Amniotic stem cell (primary cell): Measurements from ENCODE around the gene OLIG3.

ENCODE experiments used
- DNase-seq: peaks from one replicate; lab custom pipeline; 2025; lab: John Stamatoyannopoulos, UW

Gene OLIG3

DNA sequence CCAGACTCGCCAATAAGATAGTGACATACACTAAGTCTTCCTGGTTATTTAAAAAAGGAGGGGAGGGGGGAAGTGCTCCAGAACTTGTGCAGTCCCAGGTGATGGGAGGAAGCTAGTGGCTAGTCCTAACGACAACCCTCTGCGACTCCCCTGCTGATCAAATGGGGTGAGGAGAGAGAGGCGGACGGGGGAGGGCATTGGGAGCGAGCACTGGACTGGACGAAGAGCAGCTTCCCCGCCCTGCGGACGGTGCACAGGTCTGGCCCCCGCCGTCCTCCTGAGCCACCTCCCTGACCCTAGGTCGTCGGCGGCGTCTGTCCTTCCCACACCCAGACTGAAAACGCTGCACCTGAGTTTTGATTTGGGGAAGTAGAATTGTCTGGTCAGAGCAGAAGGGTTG is 2.2 kb upstream of the OLIG3 start:
- DNase-seq = no peak

DNA sequence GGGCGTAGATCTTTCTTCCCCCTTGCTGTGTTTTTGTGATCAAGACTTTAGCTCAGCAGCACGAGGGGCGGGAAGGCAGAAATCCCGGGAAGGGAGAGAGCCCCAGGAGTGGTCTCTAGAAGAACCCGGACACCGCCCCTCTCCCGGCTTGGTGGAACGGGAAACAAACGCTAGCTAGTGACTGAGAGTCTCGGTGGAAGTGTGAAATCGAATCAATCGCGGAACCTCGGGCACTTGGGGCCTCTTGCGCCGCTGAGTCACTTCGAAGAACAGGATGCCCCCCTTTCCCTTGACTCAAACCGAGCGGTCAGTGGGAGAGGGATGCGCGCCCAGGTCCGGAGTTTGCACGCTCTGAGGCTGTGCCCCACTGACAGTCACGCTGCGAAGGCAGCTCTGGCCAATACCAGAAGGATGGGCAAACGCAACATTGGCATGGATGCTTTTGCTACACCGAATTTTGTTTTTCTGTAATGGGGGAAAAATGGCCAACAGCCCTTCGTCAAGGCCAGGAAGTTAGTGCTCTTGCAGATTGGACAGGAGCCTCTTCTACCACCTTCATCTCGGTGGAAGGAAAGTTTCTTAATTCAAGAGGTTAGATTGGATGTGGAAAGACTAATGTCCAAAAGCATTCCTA is 1.6 kb upstream of the OLIG3 start:
- no peak for DNase-seq

DNA sequence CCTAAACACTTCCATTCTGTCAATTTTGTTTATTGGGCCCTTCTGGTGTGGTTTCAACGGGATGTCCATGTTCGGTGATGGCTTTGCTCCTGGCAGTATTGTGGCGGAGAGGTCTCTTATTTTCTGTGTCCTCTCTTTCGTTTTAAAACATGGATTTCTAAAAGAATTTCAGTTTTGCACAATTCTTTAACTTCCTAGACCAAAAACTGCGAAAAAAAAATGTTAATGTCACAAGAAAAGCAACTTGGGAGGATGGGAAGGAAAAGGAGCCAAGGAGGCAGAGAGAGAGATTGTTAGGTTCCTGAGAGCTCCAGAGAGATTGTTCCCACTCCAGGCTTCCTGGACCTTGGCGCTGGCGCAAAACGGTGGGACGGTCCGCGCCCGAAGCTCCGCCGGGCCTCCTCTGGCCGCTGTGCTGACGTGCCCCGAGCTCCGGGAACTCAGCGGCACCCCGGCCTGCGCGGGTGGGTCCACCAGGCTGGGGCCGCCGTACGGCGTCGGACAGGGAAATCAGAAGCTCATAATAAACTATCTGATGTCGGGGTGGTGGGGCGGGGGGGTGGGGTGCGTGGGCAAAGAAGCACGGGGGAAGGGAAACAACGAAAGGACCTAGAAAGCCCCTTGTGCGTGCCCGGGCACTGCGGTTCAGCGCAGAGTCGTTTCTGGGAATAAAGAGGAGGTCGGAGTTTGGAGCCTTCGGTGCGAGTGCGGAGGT is 951 bp upstream of the OLIG3 start:
- no peak for DNase-seq

DNA sequence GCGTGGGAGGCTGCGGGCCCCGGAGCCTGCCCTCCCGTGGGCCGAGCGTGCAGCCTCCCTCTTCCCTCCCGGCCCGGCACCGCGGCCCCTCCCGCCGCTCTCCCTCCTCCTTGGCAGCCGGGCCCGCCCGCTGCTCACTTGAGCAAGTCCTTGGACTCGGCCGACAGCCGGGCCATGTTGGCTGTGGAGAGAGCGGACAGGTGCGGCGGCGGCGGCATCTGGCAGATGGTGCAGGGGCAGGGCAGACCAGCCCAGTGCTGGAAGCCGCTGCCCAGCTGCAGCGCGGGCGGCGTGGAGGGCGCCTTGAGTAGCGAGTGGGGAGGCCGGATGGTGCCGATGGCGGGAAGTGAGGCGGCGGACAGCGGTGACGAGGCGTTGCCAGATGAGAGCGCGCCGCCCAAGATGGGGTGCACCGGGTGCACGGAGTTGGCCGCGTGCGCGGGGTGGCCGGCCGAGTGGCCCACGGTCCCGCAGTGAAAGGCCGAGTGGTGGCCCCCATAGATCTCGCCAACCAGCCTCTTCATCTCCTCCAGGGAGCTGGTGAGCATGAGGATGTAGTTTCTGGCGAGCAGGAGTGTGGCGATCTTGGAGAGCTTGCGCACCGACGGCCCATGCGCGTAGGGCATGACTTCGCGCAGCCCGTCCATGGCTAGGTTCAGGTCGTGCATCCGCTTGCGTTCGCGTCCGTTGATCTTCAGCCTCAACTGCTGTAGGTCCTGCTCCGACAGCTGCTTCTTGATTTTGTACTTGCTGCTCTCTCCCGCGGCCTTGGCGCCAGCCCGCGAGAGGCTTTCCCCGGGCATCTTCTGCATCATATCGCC is 766 bp downstream of the OLIG3 start:
- DNase-seq = no peak

DNA sequence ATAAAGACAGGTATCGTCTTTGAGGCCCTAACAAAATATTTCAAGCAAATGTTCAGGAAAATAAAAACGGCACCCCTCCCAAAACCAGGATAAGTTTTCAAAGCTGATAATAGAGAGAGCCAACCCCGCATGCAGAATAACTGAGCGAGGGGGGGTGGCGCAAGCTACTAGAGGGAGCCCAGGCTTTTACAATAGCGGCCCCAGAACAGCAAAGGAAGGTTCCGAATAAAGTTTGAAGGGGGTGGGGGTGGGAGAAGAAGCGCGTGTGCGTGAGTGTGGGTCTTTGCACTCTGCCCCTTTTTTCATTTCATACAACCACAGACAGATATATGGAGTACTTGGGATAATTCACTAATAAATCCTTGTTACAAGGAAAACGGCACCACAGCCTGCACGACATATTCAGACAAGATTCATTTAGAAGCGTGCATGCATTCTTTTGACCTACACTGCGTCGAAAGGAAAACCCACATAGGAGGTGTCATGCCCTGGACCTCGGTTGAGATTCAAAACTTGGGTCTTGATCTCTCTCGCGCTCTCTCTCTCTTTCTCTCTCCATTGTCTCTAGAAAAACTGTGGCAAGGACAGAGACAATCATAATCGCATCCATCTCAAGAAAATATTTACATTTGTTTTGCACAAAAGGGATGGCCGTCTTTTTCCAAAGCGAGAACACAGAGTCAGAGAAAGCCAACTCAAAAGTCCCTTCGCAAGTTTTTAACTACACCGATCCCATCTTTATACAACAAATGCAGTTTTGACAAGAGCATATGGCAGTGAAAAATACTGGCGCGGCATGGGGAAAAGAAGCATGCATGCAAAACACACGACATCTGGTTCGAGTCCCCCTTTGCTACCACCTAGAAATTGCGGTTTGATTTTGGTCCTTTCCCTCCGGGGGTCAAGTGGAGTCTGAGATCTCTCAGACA is 1.6 kb downstream of the OLIG3 start:
- DNase-seq = no peak

DNA sequence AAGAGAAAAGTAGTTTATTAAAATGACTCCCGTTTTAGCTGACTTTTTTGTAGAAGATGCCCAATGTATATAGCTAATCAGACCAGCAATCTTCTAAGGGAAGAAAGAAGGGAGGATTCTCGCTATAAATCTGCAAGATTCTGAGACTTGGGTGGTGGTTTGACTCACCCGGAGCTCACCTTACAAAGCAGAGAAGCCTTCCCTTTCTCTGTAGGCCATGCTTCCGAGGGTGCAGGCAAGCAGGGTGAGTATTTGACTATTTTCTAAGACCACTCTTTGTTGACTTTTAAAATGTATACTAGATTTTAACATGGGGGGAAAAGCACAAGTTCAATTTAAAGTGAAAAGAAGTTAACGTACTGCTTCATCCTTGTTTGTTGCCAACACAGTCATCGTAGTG is 2.7 kb downstream of the OLIG3 start:
- no peak for DNase-seq

DNA sequence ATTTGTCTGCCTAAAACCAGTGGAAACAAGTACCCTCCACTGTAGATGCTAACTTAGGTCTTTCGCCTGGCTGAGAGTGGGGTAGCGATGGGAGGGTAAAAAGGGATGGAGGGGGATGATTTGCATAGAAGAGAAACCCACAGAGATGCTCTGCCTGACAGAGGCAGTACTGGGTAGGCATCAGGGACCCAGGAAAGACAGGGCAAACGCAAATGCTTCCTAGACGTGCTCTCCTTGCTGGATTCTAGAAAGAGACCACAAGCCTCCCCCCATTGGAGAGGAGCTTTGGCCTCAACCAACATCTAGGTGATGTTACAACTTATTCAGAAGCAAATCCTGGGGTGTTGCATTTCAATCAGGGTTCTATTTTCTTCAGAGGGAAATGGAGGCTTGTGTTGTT is 3.2 kb downstream of the OLIG3 start:
- DNase-seq = no peak

DNA sequence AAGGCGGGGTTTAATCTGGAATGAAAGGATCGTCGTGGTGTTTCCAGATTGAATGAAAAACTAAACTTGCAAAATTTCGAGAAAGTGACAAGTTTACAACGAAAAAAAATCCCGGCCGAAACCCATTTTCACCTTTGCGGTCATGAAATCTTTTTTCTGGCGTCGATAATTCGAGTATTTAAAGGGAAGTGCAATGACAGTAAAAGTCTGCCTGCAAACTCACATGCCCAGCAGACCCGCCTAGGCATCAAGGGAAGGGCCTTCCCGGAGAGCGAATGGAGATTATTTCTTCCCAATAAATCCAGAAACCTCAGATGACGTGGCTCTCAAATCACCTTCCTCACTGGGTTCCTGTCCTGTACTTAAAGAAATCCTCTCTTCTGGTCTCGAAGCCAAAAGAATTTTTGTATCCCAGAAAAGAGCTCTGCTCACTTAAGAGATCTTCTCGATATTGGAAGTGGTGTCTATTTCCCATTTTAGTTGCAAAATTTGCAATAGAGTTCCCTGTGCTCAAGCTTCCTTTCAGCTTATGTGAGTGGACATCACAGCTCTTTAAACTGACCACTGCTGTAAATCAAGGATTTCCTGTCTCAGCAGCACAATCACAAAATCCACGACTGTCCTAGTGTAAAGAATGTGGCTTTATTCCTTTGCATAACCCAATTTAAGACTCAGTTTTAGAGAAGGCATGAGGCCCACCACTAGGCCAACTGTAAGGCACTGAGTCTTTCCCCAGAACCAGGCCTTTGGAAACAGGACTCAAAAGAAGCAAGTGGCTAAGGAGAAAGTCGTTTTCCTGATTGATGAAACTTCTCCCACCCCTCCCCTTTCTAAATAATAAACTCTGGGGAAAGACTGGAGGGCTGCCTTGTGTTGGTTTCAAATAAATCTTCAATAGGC is 3.9 kb downstream of the OLIG3 start:
- DNase-seq = no peak

DNA sequence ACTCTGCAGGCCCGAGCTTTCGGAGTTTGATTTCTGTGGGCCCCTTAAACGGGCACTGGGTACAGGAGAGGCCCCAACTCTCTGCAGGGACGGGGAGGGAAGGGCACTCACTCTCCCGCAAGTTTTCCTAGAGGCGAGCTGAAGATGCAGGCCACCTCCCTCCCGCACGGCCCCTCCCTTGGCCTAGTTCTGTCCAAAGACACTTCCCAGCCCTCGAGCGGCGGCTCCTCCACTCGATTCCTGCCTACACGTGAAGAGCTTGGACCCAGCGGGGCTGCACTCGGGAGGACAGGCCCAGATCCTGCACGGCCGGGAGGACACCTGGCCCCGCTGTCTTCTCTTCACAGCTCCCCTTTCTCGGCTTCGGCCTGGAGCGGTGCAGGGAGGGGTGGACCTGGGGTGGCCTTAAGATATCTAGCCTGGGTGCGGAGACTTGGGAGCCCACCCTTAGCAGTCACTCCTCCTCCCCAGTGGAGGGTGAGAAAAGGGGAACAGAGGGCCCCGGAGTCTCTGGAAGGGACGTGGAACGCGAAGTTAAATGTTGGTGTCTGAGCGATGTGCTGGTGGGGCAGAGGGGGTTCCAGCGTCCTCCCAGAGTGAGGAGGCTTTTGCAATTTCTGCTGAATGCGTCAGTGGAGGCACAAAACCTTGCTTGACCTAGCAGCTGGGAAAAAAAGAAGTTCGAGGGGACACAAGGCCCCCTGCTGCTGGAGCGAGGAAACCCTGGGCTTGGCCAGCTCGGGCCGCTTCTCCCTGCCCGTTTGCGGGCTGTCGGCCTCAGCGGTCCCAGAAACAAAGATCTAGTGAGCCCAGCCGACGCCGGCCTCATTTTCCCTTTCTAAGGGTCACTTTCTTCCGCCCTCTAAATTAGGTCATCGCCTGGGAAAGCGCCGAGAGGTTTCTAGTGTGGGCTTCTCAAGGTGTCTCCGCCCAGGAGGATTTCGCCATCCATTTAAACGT is 4.9 kb downstream of the OLIG3 start:
- DNase-seq = no peak

DNA sequence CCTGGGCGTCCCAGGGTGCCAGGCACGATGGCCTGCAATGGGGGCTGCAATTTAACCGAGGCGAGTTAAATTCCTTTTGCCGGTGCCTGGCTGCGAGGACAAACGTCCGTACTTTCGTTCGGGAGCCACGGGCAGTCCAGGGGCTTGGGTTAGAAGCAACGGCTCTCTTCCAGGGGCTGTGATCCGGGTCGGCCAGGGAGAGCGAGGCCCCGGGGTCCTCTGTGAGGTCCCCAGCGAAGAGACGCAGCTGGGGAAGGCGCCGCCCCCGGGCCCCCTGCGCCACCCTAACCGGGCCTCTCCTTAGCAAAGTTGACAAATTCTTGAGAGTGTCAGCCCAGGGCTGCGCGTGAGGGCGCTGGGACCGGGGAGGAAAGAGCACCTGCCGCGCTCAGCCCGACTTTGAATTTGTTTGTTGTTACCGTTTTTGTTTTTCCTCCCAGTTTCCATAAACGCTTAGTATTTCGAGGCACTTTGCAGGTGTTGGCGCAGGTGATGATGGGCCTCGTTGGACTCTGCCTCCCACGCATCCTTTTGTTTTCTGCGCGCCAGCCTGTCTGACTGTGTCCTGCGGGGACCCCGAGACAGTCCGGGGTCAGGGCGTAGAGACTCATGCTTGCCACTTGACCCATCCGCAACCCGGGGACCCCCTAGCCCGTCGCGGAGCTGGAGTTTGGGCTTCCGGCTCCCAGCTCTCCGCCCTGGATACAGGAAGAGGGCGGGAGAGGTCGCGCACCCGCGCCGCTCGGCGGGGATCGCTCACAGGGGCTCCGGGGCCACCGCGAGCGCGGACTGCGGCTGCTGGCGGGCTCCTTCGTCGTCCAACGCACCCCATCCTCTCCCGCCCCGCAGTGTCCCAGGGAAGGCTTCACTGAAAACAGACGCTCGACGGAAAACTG is 5.8 kb downstream of the OLIG3 start:
- DNase-seq = no peak

DNA sequence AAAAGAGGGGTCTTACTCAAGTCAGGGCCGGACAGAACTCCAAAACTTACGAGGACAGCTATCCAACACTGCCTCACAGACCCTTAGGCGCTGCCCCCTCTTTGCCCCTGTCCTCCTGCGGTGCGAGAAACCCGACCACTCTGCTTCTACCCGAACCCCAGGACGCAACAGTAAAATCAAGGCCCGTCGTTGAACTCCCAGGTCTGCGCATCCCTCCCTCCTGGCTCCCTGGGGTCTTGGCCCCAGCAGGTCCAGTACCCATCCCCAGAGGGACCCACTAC is 6.4 kb downstream of the OLIG3 start:
- DNase-seq = no peak

DNA sequence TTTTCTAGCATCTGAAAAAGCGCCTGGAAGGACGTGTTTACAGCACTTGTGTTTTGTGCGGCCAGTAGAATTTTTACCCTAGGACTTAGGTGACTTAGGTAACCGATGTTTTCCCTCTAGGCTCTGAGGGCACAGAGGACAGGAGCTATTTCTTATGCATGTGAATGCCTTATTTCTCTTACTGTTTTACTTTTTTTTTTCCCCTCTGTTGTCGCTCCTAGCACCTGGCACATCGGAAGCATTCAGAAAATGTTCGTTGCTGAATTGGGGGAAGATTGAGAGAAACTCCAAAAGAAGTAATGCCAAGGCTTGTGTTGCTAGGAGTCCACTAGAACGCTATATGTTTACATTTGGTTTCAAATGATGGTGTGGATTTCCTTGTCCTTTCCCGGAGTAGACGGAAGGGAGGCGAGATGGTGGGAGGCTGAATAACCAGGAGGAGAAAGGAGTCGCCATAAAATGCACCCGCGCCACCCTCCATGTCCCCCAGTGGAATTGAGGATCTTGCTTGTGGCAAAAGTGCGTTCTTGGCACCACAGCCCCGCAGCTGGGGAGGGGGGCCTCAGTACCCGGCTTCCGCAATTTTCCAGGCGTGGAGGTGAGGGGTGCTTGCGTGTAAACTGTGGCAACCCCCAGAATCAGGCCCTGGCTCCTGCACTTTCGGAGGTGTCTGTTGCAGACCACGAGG is 6.9 kb downstream of the OLIG3 start:
- no peak for DNase-seq

DNA sequence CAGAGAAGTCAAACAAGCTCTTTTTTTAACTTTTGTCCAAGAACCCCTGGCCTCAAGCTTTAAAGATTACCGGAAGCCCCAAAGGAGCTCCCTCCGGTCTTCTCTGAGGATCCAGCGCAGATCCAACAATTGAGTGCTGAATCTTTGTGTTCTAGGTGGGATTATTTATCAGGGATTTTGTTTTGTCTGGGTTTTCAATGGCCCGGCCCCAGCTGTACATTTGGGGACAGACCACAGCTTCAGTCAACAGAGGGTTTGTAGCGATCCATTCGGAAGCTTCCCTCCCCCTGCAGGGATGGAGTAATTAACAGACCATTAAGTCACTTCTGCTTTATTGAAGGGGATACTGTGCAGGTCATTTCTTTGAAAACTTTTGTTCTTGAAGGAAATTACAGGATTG is 7.8 kb downstream of the OLIG3 start:
- DNase-seq = no peak

DNA sequence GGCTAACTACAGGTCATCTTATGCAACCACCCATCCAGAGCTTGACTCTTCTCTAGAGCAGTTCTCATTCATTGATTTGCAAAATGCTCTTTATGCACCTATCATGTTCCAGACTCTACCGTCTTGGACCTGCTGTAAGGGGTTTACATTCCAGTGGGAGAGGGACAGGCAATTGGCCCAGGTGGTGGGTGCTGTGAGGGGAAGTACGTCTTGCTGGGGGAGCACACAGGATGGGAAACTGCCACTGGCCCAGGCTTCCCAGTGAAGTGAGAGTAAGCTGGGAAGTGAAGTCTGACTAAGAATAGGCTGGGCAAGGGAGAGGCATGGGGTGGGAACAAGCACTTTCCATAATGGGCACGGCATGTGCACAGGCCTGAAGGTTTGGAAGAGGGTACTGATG is 13.8 kb downstream of the OLIG3 start:
- DNase-seq = no peak

DNA sequence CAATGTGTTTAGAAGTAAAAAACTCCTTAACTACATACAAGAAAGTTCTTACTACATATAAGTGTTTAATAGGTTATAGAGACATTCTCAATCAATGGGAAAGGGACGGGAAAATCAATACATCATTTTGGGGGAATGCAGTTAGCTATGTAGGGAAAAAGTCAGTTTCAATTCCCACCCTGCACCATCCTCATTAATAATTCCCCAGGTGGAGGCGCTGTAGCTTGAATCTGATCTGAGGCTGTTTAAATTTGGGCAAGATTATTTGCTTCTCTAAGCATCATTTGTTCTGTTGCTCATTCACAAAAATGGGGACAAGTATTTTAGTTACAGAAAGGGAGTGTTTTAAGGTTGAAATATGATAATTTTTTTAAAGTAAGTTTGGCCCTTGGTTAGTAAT is 19.1 kb downstream of the OLIG3 start:
- no peak for DNase-seq

DNA sequence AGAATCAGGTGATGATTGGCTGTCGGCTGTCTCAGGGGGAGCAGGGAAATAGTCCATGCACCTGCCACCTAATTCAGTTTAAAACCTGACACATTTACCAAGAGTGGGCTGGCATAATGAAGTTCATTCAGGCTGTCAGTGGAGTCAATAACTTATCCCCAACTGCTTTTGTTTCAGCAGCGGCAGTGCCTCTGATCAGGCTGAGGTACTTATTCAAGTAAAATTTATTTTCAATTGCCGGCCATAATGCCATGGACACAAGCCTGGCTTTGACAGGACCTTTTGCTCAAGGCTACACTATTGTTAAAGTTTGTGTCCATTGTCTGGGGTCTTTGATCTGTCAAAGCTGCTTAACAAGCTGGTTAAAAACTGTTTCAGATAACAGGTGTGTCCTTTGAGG is 20.6 kb downstream of the OLIG3 start:
- DNase-seq = no peak

DNA sequence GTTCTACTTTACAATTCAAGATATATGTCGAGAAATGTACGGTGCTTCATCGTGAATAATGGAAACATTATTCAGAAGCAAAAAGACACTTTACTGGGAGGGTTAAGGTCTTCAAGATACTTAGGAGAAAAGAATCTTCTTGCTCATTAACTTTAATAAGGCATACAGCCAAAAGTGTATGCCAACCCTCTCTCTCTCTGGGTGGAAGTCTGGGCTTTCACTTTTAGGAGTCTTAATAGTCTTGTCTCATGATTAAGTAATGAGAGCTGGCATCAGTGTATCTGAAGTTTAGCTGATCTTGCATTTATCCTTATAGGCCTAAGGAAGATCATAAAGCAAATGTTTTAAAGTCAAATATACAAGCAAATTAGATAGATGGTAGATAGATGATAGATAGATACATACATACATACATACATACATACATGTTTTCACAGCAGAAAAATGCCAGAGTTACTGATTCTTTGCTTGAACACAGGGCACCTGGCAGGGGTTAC is 21.5 kb downstream of the OLIG3 start:
- no peak for DNase-seq

DNA sequence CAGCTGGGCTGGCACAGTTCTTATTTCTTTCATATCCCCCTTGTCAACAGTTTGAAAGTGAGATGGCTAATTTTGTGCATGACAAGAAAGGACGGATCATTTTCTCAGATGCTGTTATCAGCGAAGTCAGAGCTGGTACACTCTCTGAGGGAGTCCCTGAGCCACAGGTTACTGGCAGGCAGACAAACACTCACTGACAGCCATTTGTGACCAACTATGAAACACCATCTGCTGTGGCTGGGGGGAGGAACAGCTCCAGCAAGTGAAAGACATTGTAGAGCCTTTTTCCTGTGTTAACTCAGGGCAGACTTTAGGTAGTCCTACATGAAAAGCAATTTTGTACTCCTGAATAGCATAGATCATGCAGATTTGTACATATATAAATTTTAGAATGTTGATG is 22.2 kb downstream of the OLIG3 start:
- no peak for DNase-seq
